ENCODE results near the gene SLC24A4. TPM values are rescaled to one million over a fixed set of nuclear protein-coding genes. Genes with fewer than 3 reads are reported as not detected.

The SLC24A4 gene
- polyA plus RNA-seq, 1 donor (not counting 4 experiments of a cell fraction or from before 2014, with no cell fraction given) = 0.10 TPM

- Histone ChIP-seq H3K4me3 (ENCODE audit: control insufficient read depth in 2 of 3, extremely low read depth in 1 of 3, insufficient read depth in 2 of 3, low read depth in 1 of 3, low read length in 3 of 3) (no peak overlapping the region), H3K27me3 (ENCODE audit: control insufficient read depth, extremely low read depth, insufficient read depth, low read length) (no peaks in the 10 kb centered on the region), H2AFZ (ENCODE audit: control insufficient read depth, low read length) (no peak overlapping the region), H3K9me3 (ENCODE audit: control insufficient read depth, low read depth, low read length) (no peaks in the 10 kb centered on the region), H3K4me2 (ENCODE audit: control insufficient read depth, extremely low read depth, insufficient read depth, low read depth, low read length) (no peak overlapping the region), H3K36me3 (ENCODE audit: control insufficient read depth in 2 of 2, extremely low read depth in 1 of 2, insufficient read depth in 2 of 2, low read length in 2 of 2) (no peaks in the 10 kb centered on the region), H3K79me2 (ENCODE audit: control insufficient read depth, insufficient read depth, low read length) (no peaks in the 10 kb centered on the region), H3K4me1 (ENCODE audit: control insufficient read depth, extremely low read depth, insufficient read depth, low read length) (no peaks in the 10 kb centered on the region), H3K9ac (ENCODE audit: control insufficient read depth, extremely low read depth, insufficient read depth, low read length) (no peak overlapping the region), H3K9me1 (ENCODE audit: control insufficient read depth, extremely low read depth, insufficient read depth, low read length) (no peaks in the 10 kb centered on the region), H4K20me1 (ENCODE audit: control insufficient read depth, extremely low read depth, insufficient read depth, low read length) (no peaks in the 10 kb centered on the region), H3K27ac (ENCODE audit: control insufficient read depth, insufficient read depth, low read length) (no peak overlapping the region)
- TF ChIP-seq CTCF (optimal IDR thresholded peaks at IDR 0.05 in 1 of 3, IDR thresholded peaks at IDR 0.05 in 1 of 3, conservative IDR thresholded peaks at IDR 0.05 in 1 of 3; ENCODE audit: extremely low read depth in 1 of 3, insufficient read depth in 2 of 3, low read length in 3 of 3) (no peak), EZH2 (IDR thresholded peaks at IDR 0.05; ENCODE audit: low read length) (no peak)
- FAIRE-seq = no peak
- dilution Hi-C loops (cut with MboI; ENCODE audit: extremely low pct_ligation_motif_present, low sequenced_read_pairs) = no loop called here
- DNase-seq (ENCODE audit: low read depth, low spot score) = no peak
These were observed 223.5 kb downstream of the SLC24A4 start for GRCh38 chr14:92546347-92547053.

GRCh38 chr14:92549105-92549858, 226.3 kb downstream of the SLC24A4 start:
- no peak for FAIRE-seq
- Histone ChIP-seq H3K79me2 (ENCODE audit: control insufficient read depth, insufficient read depth, low read length) (no peaks in the 10 kb centered on the region), H2AFZ (ENCODE audit: control insufficient read depth, low read length) (no peak overlapping the region), H3K9me1 (ENCODE audit: control insufficient read depth, extremely low read depth, insufficient read depth, low read length) (peaks cover 2% of the 10 kb centered on the region), H3K4me1 (ENCODE audit: control insufficient read depth, extremely low read depth, insufficient read depth, low read length) (no peaks in the 10 kb centered on the region), H4K20me1 (ENCODE audit: control insufficient read depth, extremely low read depth, insufficient read depth, low read length) (no peaks in the 10 kb centered on the region), H3K36me3 (ENCODE audit: control insufficient read depth in 2 of 2, extremely low read depth in 1 of 2, insufficient read depth in 2 of 2, low read length in 2 of 2) (no peaks in the 10 kb centered on the region), H3K9me3 (ENCODE audit: control insufficient read depth, low read depth, low read length) (no peaks in the 10 kb centered on the region), H3K27ac (ENCODE audit: control insufficient read depth, insufficient read depth, low read length) (no peak overlapping the region), H3K27me3 (ENCODE audit: control insufficient read depth, extremely low read depth, insufficient read depth, low read length) (no peaks in the 10 kb centered on the region), H3K4me3 (ENCODE audit: control insufficient read depth in 2 of 3, extremely low read depth in 1 of 3, insufficient read depth in 2 of 3, low read depth in 1 of 3, low read length in 3 of 3) (no peak overlapping the region), H3K4me2 (ENCODE audit: control insufficient read depth, extremely low read depth, insufficient read depth, low read depth, low read length) (no peak overlapping the region), H3K9ac (ENCODE audit: control insufficient read depth, extremely low read depth, insufficient read depth, low read length) (no peak overlapping the region)
- DNase-seq (ENCODE audit: low read depth, low spot score) = no peak
- dilution Hi-C loops (cut with MboI; ENCODE audit: extremely low pct_ligation_motif_present, low sequenced_read_pairs) = no loop called here
- TF ChIP-seq CTCF (optimal IDR thresholded peaks at IDR 0.05 in 1 of 3, IDR thresholded peaks at IDR 0.05 in 1 of 3, conservative IDR thresholded peaks at IDR 0.05 in 1 of 3; ENCODE audit: extremely low read depth in 1 of 3, insufficient read depth in 2 of 3, low read length in 3 of 3) (no peak), EZH2 (IDR thresholded peaks at IDR 0.05; ENCODE audit: low read length) (no peak)
